ENCODE results near the gene DGKB.

DGKB gene

GRCh38 chr7:14902589-14903067, at the start of gene DGKB:
Gene DGKB, minus strand, starts transcription at chr7:14902751.
- DNase-seq = peak; percentile 77

DNA sequence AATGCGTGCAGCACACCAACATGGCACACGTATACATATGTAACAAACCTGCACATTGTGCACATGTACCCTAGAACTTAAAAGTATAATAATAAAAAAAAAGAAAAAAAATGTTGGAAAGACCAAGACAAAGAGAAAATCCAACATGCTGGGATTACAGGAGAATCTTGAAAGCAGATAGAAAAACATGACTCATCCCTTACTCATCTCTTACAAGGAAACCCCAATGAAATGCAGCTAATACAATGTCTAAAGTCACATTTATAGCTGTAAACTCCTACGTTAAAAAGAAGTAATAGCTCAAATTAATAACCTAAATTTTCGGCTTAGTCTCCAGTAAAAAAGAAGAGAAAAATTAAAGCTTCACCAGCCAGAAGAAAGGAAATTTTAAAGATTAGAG, 47.5 kb upstream of the DGKB start:
- no peak for DNase-seq

- DNase-seq = no peak
Observed at GRCh38 chr7:14938181-14938580, 35.6 kb upstream of the DGKB start.

GRCh38 chr7:14937581-14937980, 35.0 kb upstream of the DGKB start:
- no peak for DNase-seq

DNA sequence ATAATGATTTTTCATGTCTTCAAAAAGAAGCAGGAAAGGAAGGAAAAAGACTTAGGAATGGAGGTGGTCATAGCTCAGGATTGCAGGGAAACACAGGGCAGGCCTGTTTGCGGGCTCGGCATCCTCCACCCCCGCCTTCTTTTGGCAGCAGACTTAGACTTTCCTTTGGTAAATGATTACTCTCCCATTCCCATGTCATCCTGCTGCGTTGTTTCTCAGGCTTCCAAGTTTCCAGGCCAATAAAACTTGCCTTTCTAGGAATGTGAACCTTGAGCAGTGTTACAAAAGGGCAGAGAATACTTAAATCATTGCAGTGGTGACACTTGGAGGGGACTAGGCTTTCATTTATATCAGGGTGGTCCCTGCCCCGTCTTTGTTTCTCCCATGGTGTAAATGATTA, 34.0 kb upstream of the DGKB start:
- no peak for DNase-seq

GRCh38 chr7:14934839-14935238, 32.3 kb upstream of the DGKB start:
- no peak for DNase-seq

GRCh38 chr7:14931511-14932215, 29.1 kb upstream of the DGKB start:
- DNase-seq = peak; percentile 28

DNA sequence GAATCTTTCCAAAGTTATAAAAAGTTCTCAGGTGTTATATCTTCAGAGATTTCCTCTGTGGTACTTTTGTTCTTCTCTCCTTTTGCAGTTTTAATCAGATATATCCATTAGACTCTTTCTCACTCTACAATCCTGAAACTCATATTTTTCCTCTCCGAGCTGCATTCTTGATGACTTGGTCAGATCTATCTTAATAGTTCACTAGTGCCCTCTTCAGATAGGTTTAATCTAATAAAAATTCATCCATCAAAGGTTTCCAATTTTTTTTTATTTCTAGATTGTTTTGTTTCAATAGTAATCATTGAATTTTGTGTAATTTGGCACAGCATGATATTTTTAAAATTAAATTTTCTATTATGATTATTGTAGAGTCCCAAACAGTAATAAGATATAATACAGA, 21.8 kb upstream of the DGKB start:
- no peak for DNase-seq

DNA sequence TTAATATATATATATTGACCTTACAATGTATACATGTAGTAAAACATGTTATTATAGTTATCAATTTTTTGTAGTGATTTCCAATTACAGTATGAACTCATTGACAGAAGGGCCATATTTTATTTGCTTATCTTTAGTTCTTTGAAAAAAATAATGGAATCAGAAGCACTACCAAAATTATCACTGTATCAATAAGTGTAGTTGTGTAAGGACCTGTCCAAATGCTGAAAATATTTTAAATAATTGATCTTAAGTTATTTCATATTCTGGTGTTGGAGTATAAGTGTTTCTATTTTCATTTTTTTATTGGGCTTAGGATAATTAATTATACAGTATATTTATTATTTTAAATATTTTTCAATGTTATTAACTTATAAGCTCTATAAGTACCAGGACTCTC, 8.5 kb upstream of the DGKB start:
- DNase-seq = no peak

DNA sequence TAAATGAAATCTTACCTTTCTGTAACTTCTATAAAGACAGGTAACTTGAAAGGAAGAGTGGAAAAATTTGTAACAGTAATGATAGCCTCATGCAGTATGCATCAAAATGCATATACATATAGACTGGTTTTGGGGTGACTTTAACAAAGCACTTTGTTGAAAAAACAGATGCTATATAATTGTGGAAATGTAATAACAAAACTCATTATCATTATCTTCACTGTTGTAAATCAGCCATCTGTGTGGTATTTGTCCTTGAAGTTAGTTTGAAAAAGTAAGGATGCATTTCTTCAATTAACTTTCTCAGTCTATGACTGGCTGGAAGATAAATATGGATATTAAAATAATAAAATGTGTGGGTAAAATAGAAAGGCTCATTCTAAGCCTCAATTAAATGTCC, 6.1 kb upstream of the DGKB start:
- no peak for DNase-seq

- peak; percentile 30 for DNase-seq
Observed at GRCh38 chr7:14905764-14906163, 3.2 kb upstream of the DGKB start.

DNA sequence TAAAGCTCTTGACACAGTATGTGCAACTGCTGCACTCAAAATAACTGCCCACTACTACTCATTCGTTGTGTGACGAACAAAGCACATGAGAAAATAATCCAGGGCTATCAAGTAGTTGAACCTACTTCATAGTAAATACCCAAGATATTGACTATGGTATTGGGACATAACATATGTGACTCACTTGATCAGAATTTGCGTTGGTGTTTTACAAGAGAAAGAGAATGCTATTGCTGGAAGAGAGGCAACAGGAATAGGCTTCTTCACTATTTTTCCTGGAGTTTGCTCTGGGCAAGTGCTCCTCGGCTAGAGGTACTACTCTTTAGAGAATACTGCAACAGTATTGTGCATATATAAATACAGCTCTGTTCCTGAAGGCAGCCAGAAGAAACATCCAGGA, 2.5 kb downstream of the DGKB start:
- no peak for DNase-seq

DNA sequence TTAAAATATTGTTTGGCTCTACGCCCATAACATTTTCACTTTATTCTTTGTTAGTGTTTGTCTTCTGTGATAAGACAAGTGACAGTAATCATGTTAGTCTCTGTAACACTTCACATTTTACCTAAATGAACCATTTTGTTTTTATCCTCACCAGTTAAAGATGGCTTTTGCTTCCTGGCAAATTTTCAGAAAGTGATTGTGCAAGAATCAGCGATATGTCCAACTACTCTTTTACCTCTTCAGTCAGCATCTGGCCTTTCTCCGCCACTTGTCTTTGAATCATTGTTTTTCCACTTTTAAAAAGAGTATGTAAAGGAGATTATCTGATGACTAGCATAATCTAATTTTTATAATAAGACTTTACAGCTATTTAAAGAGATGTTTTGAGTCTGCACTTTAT, 3.5 kb downstream of the DGKB start:
- peak; percentile 27 for DNase-seq

GRCh38 chr7:14896461-14896860, 6.1 kb downstream of the DGKB start:
- DNase-seq = no peak

DNA sequence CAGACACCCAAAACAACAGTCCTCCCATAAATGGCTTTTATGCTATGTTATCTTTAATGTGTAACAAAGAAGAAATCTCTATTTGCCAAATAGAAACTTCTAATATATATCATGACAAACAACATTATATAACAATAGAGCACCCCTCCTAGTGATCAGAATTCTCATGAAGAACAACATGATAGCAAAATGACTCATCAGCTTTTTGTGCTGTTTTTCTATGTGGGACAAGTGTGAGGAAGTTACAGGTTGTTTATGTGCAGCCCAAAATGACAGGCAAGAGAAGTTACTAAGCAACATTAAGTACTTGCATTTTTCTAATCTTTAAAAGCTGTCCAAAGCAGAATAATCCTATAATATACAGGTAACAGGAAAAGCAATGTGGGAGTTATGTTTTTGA, 7.7 kb downstream of the DGKB start:
- no peak for DNase-seq

DNA sequence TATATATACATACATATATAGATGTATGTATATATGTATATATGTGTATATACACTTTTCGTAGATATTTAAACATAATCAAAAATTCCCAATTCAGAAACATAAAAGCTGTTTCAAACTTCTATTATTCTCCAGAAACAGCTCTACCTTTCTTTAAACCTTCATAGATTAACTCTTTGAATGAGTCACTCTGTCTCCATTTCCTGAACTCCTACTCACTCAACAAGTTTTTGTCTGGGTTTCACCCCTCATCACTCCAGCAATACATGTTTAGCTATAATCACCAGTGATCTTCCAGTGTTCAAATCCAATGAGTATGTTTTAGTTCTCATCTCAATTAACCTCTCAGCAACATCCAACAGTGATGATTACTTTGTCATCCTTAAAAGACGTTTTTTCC, 9.6 kb downstream of the DGKB start:
- DNase-seq = no peak

DNA sequence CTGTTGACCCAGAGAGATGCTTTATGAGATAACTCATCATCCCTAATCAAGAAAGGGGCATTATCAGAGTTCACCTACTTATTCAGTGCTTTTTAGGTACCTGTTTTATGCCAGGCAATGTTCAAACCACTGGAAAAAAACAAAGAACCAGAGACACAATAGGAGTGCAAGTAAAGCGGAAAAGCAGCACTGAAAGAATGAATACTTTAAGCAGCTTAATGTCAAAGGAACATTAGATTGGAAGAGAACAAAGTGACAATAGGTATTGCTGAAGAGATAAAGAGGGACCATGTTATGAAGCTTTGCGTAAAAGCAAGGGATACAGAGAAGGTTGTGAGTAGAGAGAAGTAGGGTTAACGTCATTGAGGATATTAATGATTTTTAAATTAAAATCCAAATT, 11.3 kb downstream of the DGKB start:
- no peak for DNase-seq

- no peak for DNase-seq
Observed at GRCh38 chr7:14888962-14889361, 13.6 kb downstream of the DGKB start.

GRCh38 chr7:14886533-14886932, 16.0 kb downstream of the DGKB start:
- peak; percentile 81 for DNase-seq

DNA sequence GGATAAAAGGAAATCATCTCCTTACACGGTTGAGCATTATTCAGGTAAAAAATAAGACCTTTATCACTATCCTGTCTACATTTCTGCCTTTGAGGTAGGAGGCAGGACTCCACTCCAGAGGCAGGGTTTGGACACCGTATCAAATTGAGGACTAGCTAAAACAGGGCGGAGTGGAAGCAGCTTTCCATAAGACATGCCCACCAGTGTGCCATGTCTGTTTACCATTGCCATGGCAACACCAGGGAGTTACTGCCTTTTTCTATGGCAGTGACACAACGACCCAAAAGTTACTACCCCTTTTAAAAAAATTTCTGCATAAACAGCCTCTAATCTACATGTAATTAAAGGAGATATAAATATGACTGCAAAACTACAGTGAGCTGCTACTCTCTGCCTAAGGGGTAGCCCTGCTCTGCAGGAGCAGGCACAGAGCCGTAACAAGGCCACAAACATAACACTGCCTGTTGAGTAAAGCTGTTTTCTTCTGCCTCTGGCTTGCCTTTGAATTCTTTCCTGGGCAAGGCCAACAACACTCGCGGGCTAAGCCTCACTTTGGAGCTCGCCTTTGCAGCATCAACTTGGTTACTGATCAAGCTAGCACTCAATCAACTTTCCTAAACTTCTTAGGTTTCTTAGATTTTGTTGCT, 26.5 kb downstream of the DGKB start:
- no peak for DNase-seq

DNA sequence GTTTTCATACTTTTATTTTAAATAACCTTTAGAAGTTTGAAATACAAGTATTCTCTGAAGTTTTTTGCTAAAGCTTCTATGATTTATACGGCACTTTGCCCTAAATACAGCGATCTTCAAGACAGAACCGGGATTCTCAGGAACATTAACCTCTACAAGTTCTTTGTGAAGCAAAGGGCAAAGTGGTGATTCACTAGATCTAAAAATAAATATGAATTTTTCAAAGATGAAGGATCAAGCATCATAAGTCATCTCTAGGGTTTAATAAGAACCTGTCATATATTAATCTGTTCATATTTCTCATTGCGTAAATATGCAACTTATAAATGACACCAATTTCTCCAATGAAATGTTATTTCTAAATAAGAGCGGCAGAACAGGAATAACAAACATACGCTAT, 30.7 kb downstream of the DGKB start:
- DNase-seq = no peak

DNA sequence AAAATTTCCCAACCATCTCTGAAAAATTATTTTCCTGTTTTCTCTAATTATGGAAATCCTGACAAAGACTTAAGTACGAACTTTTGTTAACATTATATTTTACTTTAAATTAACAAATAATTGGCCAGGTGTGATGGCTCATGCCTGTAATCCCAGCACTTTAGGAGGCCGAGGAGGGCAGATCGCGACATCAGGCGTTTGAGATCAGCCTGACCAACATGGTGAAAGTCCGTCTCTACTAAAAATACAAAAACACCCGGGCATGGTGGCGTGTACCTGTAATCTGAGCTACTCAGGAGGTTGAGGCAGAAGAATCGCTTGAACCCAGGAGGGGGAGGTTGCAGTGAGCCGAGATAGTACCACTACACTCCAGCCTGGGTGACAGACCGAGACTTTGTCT, 32.2 kb downstream of the DGKB start:
- DNase-seq = no peak

GRCh38 chr7:14868937-14869336, 33.6 kb downstream of the DGKB start:
- DNase-seq = no peak

DNA sequence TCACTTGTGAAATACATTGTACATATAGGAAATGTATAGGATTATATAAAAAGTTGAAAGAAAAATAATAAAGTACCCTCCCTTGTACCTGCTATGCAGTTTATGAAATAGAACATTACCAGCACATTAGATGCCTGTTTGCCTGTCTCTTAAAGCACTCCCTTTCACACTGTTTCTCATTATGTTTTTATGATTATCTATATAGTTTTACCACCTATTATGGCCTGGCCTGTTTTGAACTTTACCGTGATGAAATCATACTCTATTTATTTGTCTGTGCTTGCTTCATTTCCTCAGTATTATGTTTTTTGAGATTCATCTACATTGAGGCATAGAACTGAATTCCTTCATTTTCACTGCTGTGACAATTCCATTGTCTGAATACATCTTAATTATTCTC, 41.1 kb downstream of the DGKB start:
- no peak for DNase-seq

GRCh38 chr7:14859267-14859666, 43.3 kb downstream of the DGKB start:
- DNase-seq = no peak

Measured in NCI-H82 (cell line).